ENCODE data around the gene GRM7. TPM values are rescaled to one million over a fixed set of nuclear protein-coding genes. Genes with fewer than 3 reads are reported as not detected.

GRM7 gene
- total RNA-seq, 2 experiments from 2014 or later, result not detected

DNA sequence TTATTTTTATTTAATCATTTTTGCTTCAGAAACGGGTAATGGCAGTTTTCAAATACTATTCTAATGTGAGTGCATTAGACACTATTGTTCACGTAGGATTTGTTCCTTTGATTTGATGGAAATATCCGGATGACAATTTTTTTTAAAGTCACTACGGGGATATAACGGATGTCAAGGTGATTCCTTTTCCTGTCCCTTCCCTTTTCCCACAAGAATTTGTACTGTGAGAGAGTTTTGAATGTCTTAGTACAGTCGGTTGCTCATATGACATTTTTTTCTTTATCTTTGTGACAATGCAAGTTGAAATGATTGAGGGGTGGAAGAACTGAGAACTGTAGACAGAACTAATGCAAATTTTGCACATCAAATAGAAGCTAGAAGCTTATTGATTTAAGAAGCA is 209.5 kb downstream of the GRM7 start:
- H3K4me3 Mint-ChIP-seq, result no peak overlapping the region
- H3K36me3 Mint-ChIP-seq (ENCODE audit: low read depth), result no peaks in the 10 kb centered on the region
- no peak overlapping the region for H3K27ac Mint-ChIP-seq
- no peaks in the 10 kb centered on the region for H3K4me1 Mint-ChIP-seq (ENCODE audit: low read depth)
- ATAC-seq (ENCODE audit: poor library complexity) (no peak), DNase-seq (no peak)
- H3K9me3 Mint-ChIP-seq, result no peaks in the 10 kb centered on the region
- ChIA-PET CTCF (no interaction called here), POLR2A (interaction anchor here (1.3 kb wide), 1 partner anchor 16 kb away, joined by 4 read pairs; no protein-coding TSS in a partner anchor)
- Histone ChIP-seq H3K36me3 (ENCODE audit: insufficient read depth, low read length) (no peaks in the 10 kb centered on the region), H3K4me1 (ENCODE audit: insufficient read depth, low read length) (no peaks in the 10 kb centered on the region), H3K4me3 (ENCODE audit: low read length) (no peak overlapping the region), H3K9me3 (ENCODE audit: control insufficient read depth in 1 of 2, insufficient read depth in 1 of 2, low read length in 2 of 2) (no peaks in the 10 kb centered on the region), H3K27ac (ENCODE audit: low read depth in 1 of 2, low read length in 2 of 2) (no peak overlapping the region), H3K27me3 (ENCODE audit: control insufficient read depth in 1 of 2, insufficient read depth in 2 of 2, low read length in 2 of 2) (no peaks in the 10 kb centered on the region)
- no peaks in the 10 kb centered on the region for H3K27me3 Mint-ChIP-seq
- intact Hi-C loops (cut with DNase I, micrococcal nuclease), result no loop called here
- TF ChIP-seq, protein P1, sequence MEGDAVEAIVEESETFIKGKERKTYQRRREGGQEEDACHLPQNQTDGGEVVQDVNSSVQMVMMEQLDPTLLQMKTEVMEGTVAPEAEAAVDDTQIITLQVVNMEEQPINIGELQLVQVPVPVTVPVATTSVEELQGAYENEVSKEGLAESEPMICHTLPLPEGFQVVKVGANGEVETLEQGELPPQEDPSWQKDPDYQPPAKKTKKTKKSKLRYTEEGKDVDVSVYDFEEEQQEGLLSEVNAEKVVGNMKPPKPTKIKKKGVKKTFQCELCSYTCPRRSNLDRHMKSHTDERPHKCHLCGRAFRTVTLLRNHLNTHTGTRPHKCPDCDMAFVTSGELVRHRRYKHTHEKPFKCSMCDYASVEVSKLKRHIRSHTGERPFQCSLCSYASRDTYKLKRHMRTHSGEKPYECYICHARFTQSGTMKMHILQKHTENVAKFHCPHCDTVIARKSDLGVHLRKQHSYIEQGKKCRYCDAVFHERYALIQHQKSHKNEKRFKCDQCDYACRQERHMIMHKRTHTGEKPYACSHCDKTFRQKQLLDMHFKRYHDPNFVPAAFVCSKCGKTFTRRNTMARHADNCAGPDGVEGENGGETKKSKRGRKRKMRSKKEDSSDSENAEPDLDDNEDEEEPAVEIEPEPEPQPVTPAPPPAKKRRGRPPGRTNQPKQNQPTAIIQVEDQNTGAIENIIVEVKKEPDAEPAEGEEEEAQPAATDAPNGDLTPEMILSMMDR (IDR thresholded peaks at IDR 0.05), result no peak

DNA sequence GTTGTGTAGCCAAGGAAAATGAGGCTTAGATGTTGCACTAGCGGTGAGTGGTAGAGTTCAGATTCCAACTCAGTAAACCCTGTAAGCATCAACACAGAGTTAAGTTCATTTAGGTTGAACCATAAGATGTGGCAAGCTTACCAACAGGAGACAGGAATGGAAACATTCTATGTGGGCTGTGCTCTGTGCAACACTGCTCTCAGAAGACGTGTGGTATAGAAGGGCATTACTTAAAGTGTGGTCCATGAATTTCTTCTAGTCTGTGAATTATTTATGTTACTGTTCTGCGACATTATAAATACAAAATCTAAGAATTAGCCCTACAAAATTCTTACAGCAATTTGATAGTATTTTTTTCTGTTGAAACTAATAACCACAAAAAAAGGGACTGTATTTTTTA is 213.3 kb downstream of the GRM7 start:
- H3K27ac Mint-ChIP-seq, result no peak overlapping the region
- H3K9me3 ChIP-seq (ENCODE audit: control insufficient read depth in 1 of 2, insufficient read depth in 1 of 2, low read length in 2 of 2), result no peaks in the 10 kb centered on the region
- H3K36me3 ChIP-seq (ENCODE audit: insufficient read depth, low read length), result no peaks in the 10 kb centered on the region
- POLR2A ChIA-PET, result no interaction called here
- no peak overlapping the region for H3K27ac ChIP-seq (ENCODE audit: low read depth in 1 of 2, low read length in 2 of 2)
- no peaks in the 10 kb centered on the region for H3K27me3 ChIP-seq (ENCODE audit: control insufficient read depth in 1 of 2, insufficient read depth in 2 of 2, low read length in 2 of 2)
- CTCF ChIA-PET, result no interaction called here
- no peaks in the 10 kb centered on the region for H3K4me1 Mint-ChIP-seq (ENCODE audit: low read depth)
- intact Hi-C loops (cut with DNase I, micrococcal nuclease), result no loop called here
- no peaks in the 10 kb centered on the region for H3K36me3 Mint-ChIP-seq (ENCODE audit: low read depth)
- H3K4me3 Mint-ChIP-seq, result no peak overlapping the region
- TF ChIP-seq, protein P1 (IDR thresholded peaks at IDR 0.05), result no peak
- H3K9me3 Mint-ChIP-seq, result peaks cover 5% of the 10 kb centered on the region
- no peak for DNase-seq
- no peaks in the 10 kb centered on the region for H3K27me3 Mint-ChIP-seq
- no peak for ATAC-seq (ENCODE audit: poor library complexity)
- H3K4me1 ChIP-seq (ENCODE audit: insufficient read depth, low read length), result no peaks in the 10 kb centered on the region
- no peak overlapping the region for H3K4me3 ChIP-seq (ENCODE audit: low read length)

GRCh38 chr3:7075117-7075516 is 214.2 kb downstream of the GRM7 start:
- H3K36me3 Mint-ChIP-seq (ENCODE audit: low read depth), result no peaks in the 10 kb centered on the region
- H3K27me3 Mint-ChIP-seq, result no peaks in the 10 kb centered on the region
- no peaks in the 10 kb centered on the region for H3K4me1 ChIP-seq (ENCODE audit: insufficient read depth, low read length)
- no peaks in the 10 kb centered on the region for H3K36me3 ChIP-seq (ENCODE audit: insufficient read depth, low read length)
- intact Hi-C loops (cut with DNase I, micrococcal nuclease), result no loop called here
- no peak for DNase-seq
- H3K27me3 ChIP-seq (ENCODE audit: control insufficient read depth in 1 of 2, insufficient read depth in 2 of 2, low read length in 2 of 2), result no peaks in the 10 kb centered on the region
- no peaks in the 10 kb centered on the region for H3K4me1 Mint-ChIP-seq (ENCODE audit: low read depth)
- ATAC-seq (ENCODE audit: poor library complexity), result no peak
- no peak overlapping the region for H3K4me3 ChIP-seq (ENCODE audit: low read length)
- ChIA-PET POLR2A (no interaction called here), CTCF (no interaction called here)
- H3K4me3 Mint-ChIP-seq, result no peak overlapping the region
- H3K27ac ChIP-seq (ENCODE audit: low read depth in 1 of 2, low read length in 2 of 2), result no peak overlapping the region
- TF ChIP-seq, protein P1 (IDR thresholded peaks at IDR 0.05), result no peak
- H3K27ac Mint-ChIP-seq, result no peak overlapping the region
- H3K9me3 ChIP-seq (ENCODE audit: control insufficient read depth in 1 of 2, insufficient read depth in 1 of 2, low read length in 2 of 2), result no peaks in the 10 kb centered on the region
- H3K9me3 Mint-ChIP-seq, result peaks cover 5% of the 10 kb centered on the region
